ENCODE measurements around the gene RAP1GAP.

The RAP1GAP gene

GRCh38 chr1:21663951-21664805, 5.0 kb downstream of the RAP1GAP start:
- Histone ChIP-seq H2AFZ (ENCODE audit: low read length) (no peak overlapping the region), H3K79me2 (ENCODE audit: low read length) (no peaks in the 10 kb centered on the region), H3K4me2 (ENCODE audit: low read depth, low read length) (no peak overlapping the region), H3K4me1 (ENCODE audit: low read length) (no peaks in the 10 kb centered on the region), H3K27ac (ENCODE audit: low read length) (no peak overlapping the region), H3K4me3 (ENCODE audit: low read length) (no peak overlapping the region), H3K9ac (ENCODE audit: low read length) (no peak overlapping the region), H4K20me1 (ENCODE audit: insufficient read depth, low read length) (no peaks in the 10 kb centered on the region), H3F3A (ENCODE audit: insufficient read depth, low read length) (no peaks in the 10 kb centered on the region), H3K36me3 (replicated peaks; ENCODE audit: insufficient read depth, low read length) (no peaks in the 10 kb centered on the region), H3K9me2 (replicated peaks; ENCODE audit: insufficient read depth, low read length) (no peaks in the 10 kb centered on the region), H3K27me3 (replicated peaks; ENCODE audit: insufficient read depth, low read length) (peaks cover 49% of the 10 kb centered on the region), H3K9me3 (replicated peaks; ENCODE audit: insufficient read depth, low read length) (no peaks in the 10 kb centered on the region)
- DNase-seq, result no peak
- no peak for TF ChIP-seq EZH2phosphoT487 (IDR thresholded peaks at IDR 0.05; ENCODE audit: low read length)
- TF ChIP-seq CTCF (IDR thresholded peaks at IDR 0.05; ENCODE audit: low read length), result no peak
- no peak for TF ChIP-seq EZH2 (optimal IDR thresholded peaks at IDR 0.05; ENCODE audit: low read depth, low read length)

GRCh38 chr1:21663248-21663950, 5.8 kb downstream of the RAP1GAP start:
- Histone ChIP-seq H3K9ac (ENCODE audit: low read length) (no peak overlapping the region), H3K36me3 (replicated peaks; ENCODE audit: insufficient read depth, low read length) (no peaks in the 10 kb centered on the region), H3K9me2 (replicated peaks; ENCODE audit: insufficient read depth, low read length) (no peaks in the 10 kb centered on the region), H3K4me2 (ENCODE audit: low read depth, low read length) (no peak overlapping the region), H3K27me3 (replicated peaks; ENCODE audit: insufficient read depth, low read length) (peaks cover 53% of the 10 kb centered on the region), H3K4me1 (ENCODE audit: low read length) (no peaks in the 10 kb centered on the region), H3K4me3 (ENCODE audit: low read length) (no peak overlapping the region), H2AFZ (ENCODE audit: low read length) (no peak overlapping the region), H3K79me2 (ENCODE audit: low read length) (no peaks in the 10 kb centered on the region), H4K20me1 (ENCODE audit: insufficient read depth, low read length) (no peaks in the 10 kb centered on the region), H3K9me3 (replicated peaks; ENCODE audit: insufficient read depth, low read length) (no peaks in the 10 kb centered on the region), H3K27ac (ENCODE audit: low read length) (no peak overlapping the region), H3F3A (ENCODE audit: insufficient read depth, low read length) (no peaks in the 10 kb centered on the region)
- no peak for DNase-seq
- TF ChIP-seq CTCF (IDR thresholded peaks at IDR 0.05; ENCODE audit: low read length) (no peak), EZH2 (optimal IDR thresholded peaks at IDR 0.05; ENCODE audit: low read depth, low read length) (no peak), EZH2phosphoT487 (IDR thresholded peaks at IDR 0.05; ENCODE audit: low read length) (no peak)

- DNase-seq, result no peak
- no peak overlapping the region for H3K27ac ChIP-seq (ENCODE audit: low read length)
- H3K79me2 ChIP-seq (ENCODE audit: low read length), result no peaks in the 10 kb centered on the region
- no peaks in the 10 kb centered on the region for H3K36me3 ChIP-seq (replicated peaks; ENCODE audit: insufficient read depth, low read length)
- H2AFZ ChIP-seq (ENCODE audit: low read length), result no peak overlapping the region
- H3K27me3 ChIP-seq (replicated peaks; ENCODE audit: insufficient read depth, low read length), result peaks cover 59% of the 10 kb centered on the region
- H3K9me3 ChIP-seq (replicated peaks; ENCODE audit: insufficient read depth, low read length), result no peaks in the 10 kb centered on the region
- H3K9ac ChIP-seq (ENCODE audit: low read length), result no peak overlapping the region
- no peaks in the 10 kb centered on the region for H3K4me1 ChIP-seq (ENCODE audit: low read length)
- no peaks in the 10 kb centered on the region for H3K9me2 ChIP-seq (replicated peaks; ENCODE audit: insufficient read depth, low read length)
- no peak overlapping the region for H3K4me2 ChIP-seq (ENCODE audit: low read depth, low read length)
- H4K20me1 ChIP-seq (ENCODE audit: insufficient read depth, low read length), result no peaks in the 10 kb centered on the region
- no peaks in the 10 kb centered on the region for H3F3A ChIP-seq (ENCODE audit: insufficient read depth, low read length)
- TF ChIP-seq EZH2 (optimal IDR thresholded peaks at IDR 0.05; ENCODE audit: low read depth, low read length) (no peak), EZH2phosphoT487 (IDR thresholded peaks at IDR 0.05; ENCODE audit: low read length) (no peak), CTCF (IDR thresholded peaks at IDR 0.05; ENCODE audit: low read length) (no peak)
- H3K4me3 ChIP-seq (ENCODE audit: low read length), result no peak overlapping the region
These were observed 6.5 kb downstream of the RAP1GAP start for GRCh38 chr1:21662426-21663247.

All from MM.1S (cell line).